ENCODE data around the gene PGGHG. TPM values are rescaled to one million over a fixed set of nuclear protein-coding genes. Genes with fewer than 3 reads are reported as not detected.
A peak's percentile ranks its signal among the peaks of the same experiment; 100 is the strongest.

The PGGHG gene
- total RNA-seq, 1 donor from 2014 or later, result 69.7 TPM

DNA sequence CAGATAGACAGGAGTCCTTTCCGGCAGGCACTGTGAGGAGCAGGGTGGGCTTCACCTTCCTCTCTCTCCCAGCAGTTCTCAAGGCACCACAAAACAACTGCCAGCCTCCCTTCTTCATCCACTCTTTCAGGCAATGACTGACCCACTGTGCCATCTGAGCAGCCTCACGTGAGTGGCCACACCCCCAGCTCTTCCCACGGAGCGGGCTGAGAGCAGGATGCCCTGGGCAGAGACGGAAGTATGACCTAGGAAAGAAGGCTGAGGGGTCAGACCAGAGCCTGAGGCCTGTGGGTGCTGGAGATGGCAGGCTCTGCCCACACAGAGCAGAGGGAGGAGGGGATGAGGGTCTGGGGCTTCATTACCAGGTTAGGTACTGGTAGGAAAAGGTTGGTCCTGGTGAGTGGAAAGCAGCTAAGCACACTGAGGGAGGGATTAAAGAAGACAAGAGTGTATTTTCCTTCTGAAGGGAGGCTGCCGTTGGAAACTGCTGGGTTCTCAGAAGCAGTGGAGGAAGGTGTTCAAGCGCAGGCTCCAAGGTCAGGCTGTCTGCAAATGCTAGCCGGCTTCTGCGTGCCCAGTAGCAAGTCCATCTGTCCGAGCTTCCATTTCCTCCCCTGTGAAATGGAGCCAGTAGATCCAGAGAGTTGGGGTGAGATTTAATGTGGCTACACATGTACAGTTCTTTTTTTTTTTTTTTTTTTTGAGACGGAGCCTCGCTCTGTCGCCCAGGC, 6.1 kb upstream of the PGGHG start:
- Mint-ChIP-seq H3K27me3 (ENCODE audit: unreplicated experiment) (peaks cover 30% of the 10 kb centered on the region), H3K27ac (ENCODE audit: unreplicated experiment) (no peak overlapping the region), H3K4me3 (ENCODE audit: unreplicated experiment) (no peak overlapping the region), H3K4me1 (ENCODE audit: unreplicated experiment) (no peaks in the 10 kb centered on the region), H3K36me3 (ENCODE audit: low read depth, unreplicated experiment) (peaks cover 5% of the 10 kb centered on the region), H3K9me3 (ENCODE audit: unreplicated experiment) (peaks cover 4% of the 10 kb centered on the region)
- DNase-seq (ENCODE audit: low spot score), result no peak
- TF ChIP-seq, protein P1, sequence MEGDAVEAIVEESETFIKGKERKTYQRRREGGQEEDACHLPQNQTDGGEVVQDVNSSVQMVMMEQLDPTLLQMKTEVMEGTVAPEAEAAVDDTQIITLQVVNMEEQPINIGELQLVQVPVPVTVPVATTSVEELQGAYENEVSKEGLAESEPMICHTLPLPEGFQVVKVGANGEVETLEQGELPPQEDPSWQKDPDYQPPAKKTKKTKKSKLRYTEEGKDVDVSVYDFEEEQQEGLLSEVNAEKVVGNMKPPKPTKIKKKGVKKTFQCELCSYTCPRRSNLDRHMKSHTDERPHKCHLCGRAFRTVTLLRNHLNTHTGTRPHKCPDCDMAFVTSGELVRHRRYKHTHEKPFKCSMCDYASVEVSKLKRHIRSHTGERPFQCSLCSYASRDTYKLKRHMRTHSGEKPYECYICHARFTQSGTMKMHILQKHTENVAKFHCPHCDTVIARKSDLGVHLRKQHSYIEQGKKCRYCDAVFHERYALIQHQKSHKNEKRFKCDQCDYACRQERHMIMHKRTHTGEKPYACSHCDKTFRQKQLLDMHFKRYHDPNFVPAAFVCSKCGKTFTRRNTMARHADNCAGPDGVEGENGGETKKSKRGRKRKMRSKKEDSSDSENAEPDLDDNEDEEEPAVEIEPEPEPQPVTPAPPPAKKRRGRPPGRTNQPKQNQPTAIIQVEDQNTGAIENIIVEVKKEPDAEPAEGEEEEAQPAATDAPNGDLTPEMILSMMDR (IDR thresholded peaks at IDR 0.05; ENCODE audit: unreplicated experiment), result no peak

DNA sequence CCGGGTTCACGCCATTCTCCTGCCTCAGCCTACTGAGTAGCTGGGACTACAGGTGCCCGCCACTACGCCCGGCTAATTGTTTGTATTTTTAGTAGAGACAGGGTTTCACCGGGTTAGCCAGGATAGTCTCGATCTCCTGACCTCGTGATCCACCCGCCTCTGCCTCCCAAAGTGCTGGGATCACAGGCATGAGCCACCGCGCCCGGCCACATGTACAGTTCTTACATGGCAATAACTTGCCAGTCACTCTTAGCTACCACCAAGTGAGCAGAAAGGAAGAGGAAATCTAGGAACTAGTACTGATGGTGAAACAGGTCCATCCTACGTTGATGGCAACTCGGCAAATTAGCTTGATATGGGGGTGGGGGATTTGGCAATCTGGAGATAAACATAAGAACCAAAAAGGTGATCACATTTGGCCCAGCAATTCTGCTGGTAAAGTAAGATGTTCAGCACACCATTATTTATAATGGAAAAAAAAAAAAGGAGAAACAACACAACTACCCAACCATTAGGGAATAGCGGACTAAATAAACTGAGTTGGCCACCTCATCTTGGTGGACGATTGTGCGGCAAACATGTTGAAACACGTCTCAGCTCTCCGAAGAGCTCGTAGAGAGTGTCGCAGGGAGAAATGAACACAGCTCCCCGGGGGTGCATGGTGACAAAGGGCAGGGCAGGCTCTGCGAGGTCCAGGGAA, 5.4 kb upstream of the PGGHG start:
- Mint-ChIP-seq H3K27me3 (ENCODE audit: unreplicated experiment) (peaks cover 30% of the 10 kb centered on the region), H3K27ac (ENCODE audit: unreplicated experiment) (peak overlapping the region; percentile 24), H3K4me3 (ENCODE audit: unreplicated experiment) (peak overlapping the region; percentile 84)

DNA sequence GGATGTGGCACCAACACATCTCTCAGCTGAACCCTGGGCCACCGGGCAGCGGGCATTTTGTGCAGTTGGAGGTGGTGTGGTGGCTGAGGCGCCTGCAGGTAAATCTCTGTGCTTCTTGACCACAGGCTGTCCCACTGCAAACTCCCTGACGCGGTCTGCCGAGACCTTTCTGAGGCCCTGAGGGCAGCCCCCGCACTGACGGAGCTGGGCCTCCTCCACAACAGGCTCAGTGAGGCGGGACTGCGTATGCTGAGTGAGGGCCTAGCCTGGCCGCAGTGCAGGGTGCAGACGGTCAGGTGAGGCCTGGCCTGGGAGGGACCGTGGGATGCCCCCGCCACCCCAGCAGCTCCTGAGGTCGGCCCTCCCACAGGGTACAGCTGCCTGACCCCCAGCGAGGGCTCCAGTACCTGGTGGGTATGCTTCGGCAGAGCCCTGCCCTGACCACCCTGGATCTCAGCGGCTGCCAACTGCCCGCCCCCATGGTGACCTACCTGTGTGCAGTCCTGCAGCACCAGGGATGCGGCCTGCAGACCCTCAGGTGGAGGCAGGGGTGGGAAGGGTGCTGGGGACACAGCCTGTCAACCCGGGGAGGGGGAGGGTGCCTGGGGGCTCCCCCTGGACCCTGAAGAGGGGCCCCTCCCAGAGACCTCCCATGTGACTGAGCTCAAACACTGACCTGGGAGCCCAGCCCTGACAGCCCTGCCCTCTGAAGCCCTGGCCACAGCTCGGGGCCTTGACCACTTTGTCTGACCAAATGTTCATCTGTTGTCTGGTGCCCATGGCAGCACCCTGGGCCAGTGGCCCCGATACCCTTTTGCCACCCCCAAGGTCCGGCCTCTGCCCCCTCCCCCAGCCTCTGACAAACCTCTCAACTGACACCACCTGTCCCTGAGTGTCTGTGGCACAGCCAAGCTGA, 4.6 kb upstream of the PGGHG start:
- DNase-seq (ENCODE audit: low spot score), result no peak

More for the DNA sequence above, 5.4 kb upstream of the PGGHG start:
- H3K36me3 Mint-ChIP-seq (ENCODE audit: low read depth, unreplicated experiment), result peaks cover 5% of the 10 kb centered on the region
- no peaks in the 10 kb centered on the region for H3K4me1 Mint-ChIP-seq (ENCODE audit: unreplicated experiment)
- H3K9me3 Mint-ChIP-seq (ENCODE audit: unreplicated experiment), result peaks cover 4% of the 10 kb centered on the region
- DNase-seq (ENCODE audit: low spot score), result no peak
- TF ChIP-seq, protein P1 (IDR thresholded peaks at IDR 0.05; ENCODE audit: unreplicated experiment), result no peak

DNA sequence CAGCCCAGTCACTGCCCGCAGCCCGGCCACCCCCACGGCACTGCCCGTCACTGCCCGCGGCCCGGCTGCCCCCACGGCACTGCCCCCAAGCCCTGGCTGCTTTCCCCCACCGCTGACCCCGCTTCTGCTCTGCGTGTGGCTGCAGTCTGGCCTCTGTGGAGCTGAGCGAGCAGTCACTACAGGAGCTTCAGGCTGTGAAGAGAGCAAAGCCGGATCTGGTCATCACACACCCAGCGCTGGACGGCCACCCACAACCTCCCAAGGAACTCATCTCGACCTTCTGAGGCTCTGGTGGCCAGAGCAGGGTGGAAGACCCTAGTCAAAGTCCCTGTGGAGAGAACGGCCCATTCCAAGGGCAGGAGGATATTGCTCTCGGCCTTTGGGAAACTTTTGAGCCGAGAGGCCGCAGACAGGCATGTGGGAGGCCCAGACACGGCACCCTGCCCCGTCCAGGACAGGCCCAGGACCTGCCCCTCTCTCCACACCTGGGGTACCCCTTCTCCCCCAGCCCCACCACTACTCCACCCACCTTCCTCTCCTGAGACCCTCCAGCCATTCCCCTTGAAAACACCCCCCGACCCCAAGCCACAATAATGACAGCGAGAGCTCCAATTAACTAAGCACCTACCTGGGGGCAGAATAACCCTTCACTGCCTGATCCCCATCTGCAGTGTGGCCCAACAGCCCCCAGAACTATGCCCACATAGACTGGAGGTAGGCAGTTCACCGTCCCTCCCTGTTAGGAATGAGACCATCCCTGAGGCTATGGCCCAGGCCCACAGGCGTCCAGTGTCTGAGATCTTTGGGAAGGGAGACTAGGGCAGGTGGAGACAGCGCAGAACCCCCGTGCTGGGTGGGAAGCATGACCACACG, 3.7 kb upstream of the PGGHG start:
- no peak overlapping the region for H3K4me3 Mint-ChIP-seq (ENCODE audit: unreplicated experiment)
- H3K27me3 Mint-ChIP-seq (ENCODE audit: unreplicated experiment), result peaks cover 33% of the 10 kb centered on the region
- no peak overlapping the region for H3K27ac Mint-ChIP-seq (ENCODE audit: unreplicated experiment)
- no peaks in the 10 kb centered on the region for H3K4me1 Mint-ChIP-seq (ENCODE audit: unreplicated experiment)
- TF ChIP-seq, protein P1 (IDR thresholded peaks at IDR 0.05; ENCODE audit: unreplicated experiment), result no peak
- no peak for DNase-seq (ENCODE audit: low spot score)
- H3K9me3 Mint-ChIP-seq (ENCODE audit: unreplicated experiment), result peaks cover 4% of the 10 kb centered on the region
- peaks cover 5% of the 10 kb centered on the region for H3K36me3 Mint-ChIP-seq (ENCODE audit: low read depth, unreplicated experiment)

More for the DNA sequence above, 4.6 kb upstream of the PGGHG start:
- no peak overlapping the region for H3K4me3 Mint-ChIP-seq (ENCODE audit: unreplicated experiment)
- no peaks in the 10 kb centered on the region for H3K4me1 Mint-ChIP-seq (ENCODE audit: unreplicated experiment)
- H3K9me3 Mint-ChIP-seq (ENCODE audit: unreplicated experiment), result peaks cover 4% of the 10 kb centered on the region
- peaks cover 31% of the 10 kb centered on the region for H3K27me3 Mint-ChIP-seq (ENCODE audit: unreplicated experiment)
- TF ChIP-seq, protein P1 (IDR thresholded peaks at IDR 0.05; ENCODE audit: unreplicated experiment), result no peak
- H3K36me3 Mint-ChIP-seq (ENCODE audit: low read depth, unreplicated experiment), result peaks cover 5% of the 10 kb centered on the region
- no peak overlapping the region for H3K27ac Mint-ChIP-seq (ENCODE audit: unreplicated experiment)

Measured in endothelial cell (in vitro differentiated cells).